SH-SY5Y (cell line): ENCODE results near the gene DCTD.

Source experiments
- GATA2 ChIP-seq: IDR thresholded peaks from 2 replicates; pipeline ENCODE4 v1.6.1; 2011; ENCODE audit warnings: mild to moderate bottlenecking, low read depth, low read length
- GATA3 ChIP-seq: IDR thresholded peaks from 2 replicates; pipeline ENCODE4 v1.6.1; 2011; ENCODE audit warnings: low read depth, mild to moderate bottlenecking, low read length, moderate library complexity

- TF ChIP-seq GATA2: no peak
- no peak for TF ChIP-seq GATA3
Observed at GRCh38 chr4:182914357-182914756, 2.8 kb downstream of the DCTD start.
